Measurements from ENCODE around the gene FOXL2. TPM values are rescaled to one million over a fixed set of nuclear protein-coding genes. Genes with fewer than 3 reads are reported as not detected.

Gene FOXL2
- total and polyA plus RNA-seq, 9 of the 15 experiments (the other 6 are each of a cell fraction or from before 2014, with no cell fraction given): 0.27 to 22.1 (median 3.2) TPM

DNA sequence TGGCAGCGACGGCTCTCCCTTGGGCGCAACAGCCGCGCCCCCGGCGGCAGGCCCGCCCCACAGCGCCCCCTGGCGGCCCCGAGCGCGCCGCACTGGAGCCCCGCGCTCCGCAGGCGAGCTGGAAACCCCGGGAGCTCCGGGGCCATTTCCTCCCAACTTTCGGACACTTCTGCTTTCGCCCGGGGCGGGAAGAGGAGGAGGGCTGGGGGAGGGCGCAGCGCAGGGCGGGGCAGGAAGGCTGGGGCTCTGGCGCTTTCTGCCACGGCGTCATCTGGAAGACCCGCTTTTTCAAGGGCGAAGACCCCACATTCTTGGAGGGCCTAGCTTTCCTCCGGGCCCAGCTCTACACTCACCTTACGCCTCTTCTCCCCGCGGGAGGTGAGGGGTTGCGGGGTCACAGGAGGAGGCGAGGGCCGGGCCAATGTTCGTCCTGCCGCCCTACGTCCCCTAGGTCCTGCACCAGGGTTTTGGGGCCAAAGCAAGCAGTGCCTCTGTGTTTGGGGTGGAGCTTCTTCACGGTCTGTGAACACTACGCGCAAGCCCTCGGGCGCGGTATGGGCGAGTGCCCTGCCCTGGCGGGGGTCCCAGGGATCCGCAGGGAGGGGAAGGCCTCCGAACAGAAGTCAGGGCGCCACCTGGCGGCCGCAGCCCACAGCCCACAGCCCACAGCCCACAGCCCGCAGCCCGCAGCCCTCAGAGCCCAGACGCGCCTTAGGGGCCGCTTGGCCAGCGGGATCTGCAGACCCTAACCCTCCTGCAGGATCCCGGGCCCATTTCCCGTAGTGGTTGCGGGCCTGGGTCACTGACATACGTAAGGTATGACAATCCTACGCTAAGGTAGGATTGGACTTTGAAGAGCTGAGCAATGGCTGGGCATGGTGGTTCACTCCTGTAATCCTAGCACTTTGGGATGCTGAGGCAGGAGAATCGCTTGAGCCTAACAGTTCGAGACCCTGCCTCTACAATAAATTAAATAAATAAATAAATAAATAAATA is 31.1 kb downstream of the FOXL2 start (continued):
- TF ChIP-seq, protein P1, sequence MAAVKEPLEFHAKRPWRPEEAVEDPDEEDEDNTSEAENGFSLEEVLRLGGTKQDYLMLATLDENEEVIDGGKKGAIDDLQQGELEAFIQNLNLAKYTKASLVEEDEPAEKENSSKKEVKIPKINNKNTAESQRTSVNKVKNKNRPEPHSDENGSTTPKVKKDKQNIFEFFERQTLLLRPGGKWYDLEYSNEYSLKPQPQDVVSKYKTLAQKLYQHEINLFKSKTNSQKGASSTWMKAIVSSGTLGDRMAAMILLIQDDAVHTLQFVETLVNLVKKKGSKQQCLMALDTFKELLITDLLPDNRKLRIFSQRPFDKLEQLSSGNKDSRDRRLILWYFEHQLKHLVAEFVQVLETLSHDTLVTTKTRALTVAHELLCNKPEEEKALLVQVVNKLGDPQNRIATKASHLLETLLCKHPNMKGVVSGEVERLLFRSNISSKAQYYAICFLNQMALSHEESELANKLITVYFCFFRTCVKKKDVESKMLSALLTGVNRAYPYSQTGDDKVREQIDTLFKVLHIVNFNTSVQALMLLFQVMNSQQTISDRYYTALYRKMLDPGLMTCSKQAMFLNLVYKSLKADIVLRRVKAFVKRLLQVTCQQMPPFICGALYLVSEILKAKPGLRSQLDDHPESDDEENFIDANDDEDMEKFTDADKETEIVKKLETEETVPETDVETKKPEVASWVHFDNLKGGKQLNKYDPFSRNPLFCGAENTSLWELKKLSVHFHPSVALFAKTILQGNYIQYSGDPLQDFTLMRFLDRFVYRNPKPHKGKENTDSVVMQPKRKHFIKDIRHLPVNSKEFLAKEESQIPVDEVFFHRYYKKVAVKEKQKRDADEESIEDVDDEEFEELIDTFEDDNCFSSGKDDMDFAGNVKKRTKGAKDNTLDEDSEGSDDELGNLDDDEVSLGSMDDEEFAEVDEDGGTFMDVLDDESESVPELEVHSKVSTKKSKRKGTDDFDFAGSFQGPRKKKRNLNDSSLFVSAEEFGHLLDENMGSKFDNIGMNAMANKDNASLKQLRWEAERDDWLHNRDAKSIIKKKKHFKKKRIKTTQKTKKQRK (IDR thresholded peaks at IDR 0.05; ENCODE audit: borderline replicate concordance, low read depth, low read length): 0 out of 2 replicates have a peak, but pooled peaks have one; percentile 25
- TF ChIP-seq, protein P2, sequence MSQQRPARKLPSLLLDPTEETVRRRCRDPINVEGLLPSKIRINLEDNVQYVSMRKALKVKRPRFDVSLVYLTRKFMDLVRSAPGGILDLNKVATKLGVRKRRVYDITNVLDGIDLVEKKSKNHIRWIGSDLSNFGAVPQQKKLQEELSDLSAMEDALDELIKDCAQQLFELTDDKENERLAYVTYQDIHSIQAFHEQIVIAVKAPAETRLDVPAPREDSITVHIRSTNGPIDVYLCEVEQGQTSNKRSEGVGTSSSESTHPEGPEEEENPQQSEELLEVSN (IDR thresholded peaks at IDR 0.05; ENCODE audit: borderline replicate concordance in 1 of 2, extremely low read depth in 1 of 2, insufficient read depth in 1 of 2, insufficient read length in 1 of 2, low read depth in 1 of 2, low read length in 1 of 2, poor library complexity in 1 of 2, severe bottlenecking in 1 of 2): peak in 1 of 2 experiments; percentile 56
- TF ChIP-seq, protein P3, sequence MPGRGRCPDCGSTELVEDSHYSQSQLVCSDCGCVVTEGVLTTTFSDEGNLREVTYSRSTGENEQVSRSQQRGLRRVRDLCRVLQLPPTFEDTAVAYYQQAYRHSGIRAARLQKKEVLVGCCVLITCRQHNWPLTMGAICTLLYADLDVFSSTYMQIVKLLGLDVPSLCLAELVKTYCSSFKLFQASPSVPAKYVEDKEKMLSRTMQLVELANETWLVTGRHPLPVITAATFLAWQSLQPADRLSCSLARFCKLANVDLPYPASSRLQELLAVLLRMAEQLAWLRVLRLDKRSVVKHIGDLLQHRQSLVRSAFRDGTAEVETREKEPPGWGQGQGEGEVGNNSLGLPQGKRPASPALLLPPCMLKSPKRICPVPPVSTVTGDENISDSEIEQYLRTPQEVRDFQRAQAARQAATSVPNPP (IDR thresholded peaks at IDR 0.05; ENCODE audit: borderline replicate concordance, insufficient read depth, insufficient read length): no peak
- TF ChIP-seq RNF2 (IDR thresholded peaks at IDR 0.05): peak; percentile 55; the same call in 1 of the 2 replicates
- TF ChIP-seq, protein P4, sequence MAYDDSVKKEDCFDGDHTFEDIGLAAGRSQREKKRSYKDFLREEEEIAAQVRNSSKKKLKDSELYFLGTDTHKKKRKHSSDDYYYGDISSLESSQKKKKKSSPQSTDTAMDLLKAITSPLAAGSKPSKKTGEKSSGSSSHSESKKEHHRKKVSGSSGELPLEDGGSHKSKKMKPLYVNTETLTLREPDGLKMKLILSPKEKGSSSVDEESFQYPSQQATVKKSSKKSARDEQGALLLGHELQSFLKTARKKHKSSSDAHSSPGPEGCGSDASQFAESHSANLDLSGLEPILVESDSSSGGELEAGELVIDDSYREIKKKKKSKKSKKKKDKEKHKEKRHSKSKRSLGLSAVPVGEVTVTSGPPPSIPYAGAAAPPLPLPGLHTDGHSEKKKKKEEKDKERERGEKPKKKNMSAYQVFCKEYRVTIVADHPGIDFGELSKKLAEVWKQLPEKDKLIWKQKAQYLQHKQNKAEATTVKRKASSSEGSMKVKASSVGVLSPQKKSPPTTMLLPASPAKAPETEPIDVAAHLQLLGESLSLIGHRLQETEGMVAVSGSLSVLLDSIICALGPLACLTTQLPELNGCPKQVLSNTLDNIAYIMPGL (CRISPR knock-in tag; IDR thresholded peaks at IDR 0.05): peak; percentile 94
- no peak for TF ChIP-seq SMAD2 (IDR thresholded peaks at IDR 0.05; ENCODE audit: low read depth, low read length)
- peak; percentile 16; the same call in 1 of the 2 replicates for TF ChIP-seq OTX1 (CRISPR knock-in tag; IDR thresholded peaks at IDR 0.05)
- TF ChIP-seq ZNF586 (CRISPR knock-in tag; conservative IDR thresholded peaks at IDR 0.05): no peak
- TF ChIP-seq, protein P5, sequence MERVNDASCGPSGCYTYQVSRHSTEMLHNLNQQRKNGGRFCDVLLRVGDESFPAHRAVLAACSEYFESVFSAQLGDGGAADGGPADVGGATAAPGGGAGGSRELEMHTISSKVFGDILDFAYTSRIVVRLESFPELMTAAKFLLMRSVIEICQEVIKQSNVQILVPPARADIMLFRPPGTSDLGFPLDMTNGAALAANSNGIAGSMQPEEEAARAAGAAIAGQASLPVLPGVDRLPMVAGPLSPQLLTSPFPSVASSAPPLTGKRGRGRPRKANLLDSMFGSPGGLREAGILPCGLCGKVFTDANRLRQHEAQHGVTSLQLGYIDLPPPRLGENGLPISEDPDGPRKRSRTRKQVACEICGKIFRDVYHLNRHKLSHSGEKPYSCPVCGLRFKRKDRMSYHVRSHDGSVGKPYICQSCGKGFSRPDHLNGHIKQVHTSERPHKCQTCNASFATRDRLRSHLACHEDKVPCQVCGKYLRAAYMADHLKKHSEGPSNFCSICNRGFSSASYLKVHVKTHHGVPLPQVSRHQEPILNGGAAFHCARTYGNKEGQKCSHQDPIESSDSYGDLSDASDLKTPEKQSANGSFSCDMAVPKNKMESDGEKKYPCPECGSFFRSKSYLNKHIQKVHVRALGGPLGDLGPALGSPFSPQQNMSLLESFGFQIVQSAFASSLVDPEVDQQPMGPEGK (CRISPR knock-in tag; IDR thresholded peaks at IDR 0.05; ENCODE audit: borderline replicate concordance): no peak
- 0 out of 2 replicates have a peak, but pooled peaks have one; percentile 48 for TF ChIP-seq MECOM (CRISPR knock-in tag; IDR thresholded peaks at IDR 0.05)
- TF ChIP-seq, protein P6, sequence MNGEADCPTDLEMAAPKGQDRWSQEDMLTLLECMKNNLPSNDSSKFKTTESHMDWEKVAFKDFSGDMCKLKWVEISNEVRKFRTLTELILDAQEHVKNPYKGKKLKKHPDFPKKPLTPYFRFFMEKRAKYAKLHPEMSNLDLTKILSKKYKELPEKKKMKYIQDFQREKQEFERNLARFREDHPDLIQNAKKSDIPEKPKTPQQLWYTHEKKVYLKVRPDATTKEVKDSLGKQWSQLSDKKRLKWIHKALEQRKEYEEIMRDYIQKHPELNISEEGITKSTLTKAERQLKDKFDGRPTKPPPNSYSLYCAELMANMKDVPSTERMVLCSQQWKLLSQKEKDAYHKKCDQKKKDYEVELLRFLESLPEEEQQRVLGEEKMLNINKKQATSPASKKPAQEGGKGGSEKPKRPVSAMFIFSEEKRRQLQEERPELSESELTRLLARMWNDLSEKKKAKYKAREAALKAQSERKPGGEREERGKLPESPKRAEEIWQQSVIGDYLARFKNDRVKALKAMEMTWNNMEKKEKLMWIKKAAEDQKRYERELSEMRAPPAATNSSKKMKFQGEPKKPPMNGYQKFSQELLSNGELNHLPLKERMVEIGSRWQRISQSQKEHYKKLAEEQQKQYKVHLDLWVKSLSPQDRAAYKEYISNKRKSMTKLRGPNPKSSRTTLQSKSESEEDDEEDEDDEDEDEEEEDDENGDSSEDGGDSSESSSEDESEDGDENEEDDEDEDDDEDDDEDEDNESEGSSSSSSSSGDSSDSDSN (IDR thresholded peaks at IDR 0.05; ENCODE audit: borderline replicate concordance in 1 of 2, low read depth in 2 of 2, low read length in 2 of 2): peak; percentile 89 to 90
